ENCODE measurements around the gene GRIN2A. TPM values are rescaled to one million over a fixed set of nuclear protein-coding genes. Genes with fewer than 3 reads are reported as not detected.

The GRIN2A gene
- total RNA-seq, 1 donor from 2014 or later = 7.8 TPM

DNA sequence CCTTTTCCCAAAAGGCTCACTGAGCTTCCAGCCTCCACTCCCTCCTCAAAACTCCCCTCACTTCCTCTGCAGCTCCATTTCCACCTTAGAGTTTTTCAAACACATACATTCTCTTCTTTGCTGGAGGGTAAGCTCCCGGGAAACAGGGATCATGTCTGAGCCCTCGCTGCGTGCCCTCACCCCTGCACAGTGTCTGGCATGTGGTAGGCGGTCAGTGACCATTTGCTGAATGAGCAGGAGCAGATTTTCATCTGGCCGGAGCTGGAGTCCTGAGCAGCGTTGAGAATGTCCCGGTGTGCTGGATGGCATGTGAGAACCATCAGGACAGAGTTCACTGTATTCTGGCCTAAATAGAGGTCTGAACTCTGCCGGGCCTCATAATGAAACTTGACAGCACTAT is 274.5 kb downstream of the GRIN2A start:
- intact Hi-C loops (cut with DNase I) = no loop called here
- TF ChIP-seq, protein P1, sequence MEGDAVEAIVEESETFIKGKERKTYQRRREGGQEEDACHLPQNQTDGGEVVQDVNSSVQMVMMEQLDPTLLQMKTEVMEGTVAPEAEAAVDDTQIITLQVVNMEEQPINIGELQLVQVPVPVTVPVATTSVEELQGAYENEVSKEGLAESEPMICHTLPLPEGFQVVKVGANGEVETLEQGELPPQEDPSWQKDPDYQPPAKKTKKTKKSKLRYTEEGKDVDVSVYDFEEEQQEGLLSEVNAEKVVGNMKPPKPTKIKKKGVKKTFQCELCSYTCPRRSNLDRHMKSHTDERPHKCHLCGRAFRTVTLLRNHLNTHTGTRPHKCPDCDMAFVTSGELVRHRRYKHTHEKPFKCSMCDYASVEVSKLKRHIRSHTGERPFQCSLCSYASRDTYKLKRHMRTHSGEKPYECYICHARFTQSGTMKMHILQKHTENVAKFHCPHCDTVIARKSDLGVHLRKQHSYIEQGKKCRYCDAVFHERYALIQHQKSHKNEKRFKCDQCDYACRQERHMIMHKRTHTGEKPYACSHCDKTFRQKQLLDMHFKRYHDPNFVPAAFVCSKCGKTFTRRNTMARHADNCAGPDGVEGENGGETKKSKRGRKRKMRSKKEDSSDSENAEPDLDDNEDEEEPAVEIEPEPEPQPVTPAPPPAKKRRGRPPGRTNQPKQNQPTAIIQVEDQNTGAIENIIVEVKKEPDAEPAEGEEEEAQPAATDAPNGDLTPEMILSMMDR (IDR thresholded peaks at IDR 0.05) = no peak
- peaks cover 0 to 5% of the 10 kb centered on the region in 2 donors for H3K4me1 ChIP-seq
- no peak overlapping the region for H3K4me3 ChIP-seq
- H3K9me3 ChIP-seq = no peaks in the 10 kb centered on the region
- H3K27ac ChIP-seq = no peak overlapping the region
- no peaks in the 10 kb centered on the region for H3K27me3 ChIP-seq
- DNase-seq (ENCODE audit: low spot score in 2 of 2) = no peak
- H3K36me3 ChIP-seq = no peaks in the 10 kb centered on the region

DNA sequence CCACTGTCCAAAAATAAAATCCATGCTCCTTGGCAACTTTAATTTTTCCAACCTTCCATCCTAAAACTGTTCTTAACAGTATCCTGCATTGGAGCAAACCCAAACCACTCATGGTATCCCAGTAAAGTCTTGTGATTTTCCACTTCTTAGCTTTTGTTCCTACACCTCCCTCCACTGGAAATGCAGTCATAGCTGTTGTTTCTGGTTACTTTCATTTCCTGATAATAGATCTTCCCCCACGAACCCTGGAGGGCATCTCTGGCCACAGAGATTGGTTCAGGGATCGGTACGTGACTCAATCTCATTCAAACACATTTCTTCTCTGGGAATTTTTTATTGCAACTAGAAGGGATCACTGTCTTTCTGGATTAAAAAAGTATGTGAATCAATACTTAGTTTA is 276.0 kb downstream of the GRIN2A start:
- Histone ChIP-seq H3K36me3 (no peaks in the 10 kb centered on the region), H3K4me1 (peaks cover 0 to 4% of the 10 kb centered on the region in 2 donors), H3K27ac (no peak overlapping the region), H3K9me3 (no peaks in the 10 kb centered on the region), H3K4me3 (no peak overlapping the region), H3K27me3 (no peaks in the 10 kb centered on the region)
- DNase-seq (ENCODE audit: low spot score in 2 of 2) = no peak
- TF ChIP-seq, protein P1 (IDR thresholded peaks at IDR 0.05) = no peak
- intact Hi-C loops (cut with DNase I) = no loop called here

DNA sequence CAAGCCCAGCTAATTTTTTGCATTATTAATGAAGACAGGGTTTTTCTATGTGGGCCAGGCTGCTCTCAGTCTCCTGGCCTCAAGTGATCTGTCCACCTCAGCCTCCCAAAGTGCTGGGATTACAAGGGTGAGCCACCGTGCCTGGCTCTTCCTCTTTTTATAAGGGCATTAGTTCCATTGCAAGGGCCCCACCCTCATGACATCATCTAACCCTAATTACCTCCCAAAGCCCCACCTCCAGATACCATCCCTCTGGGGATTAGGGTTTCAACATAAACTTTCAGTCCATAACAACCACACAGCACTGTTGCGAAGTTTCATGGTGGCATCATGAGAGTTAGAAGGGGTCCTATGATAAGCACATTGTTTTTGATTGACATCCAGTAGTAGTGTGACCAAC is 277.7 kb downstream of the GRIN2A start:
- H3K4me3 ChIP-seq = no peak overlapping the region
- no peak overlapping the region for H3K27ac ChIP-seq
- no peak for DNase-seq (ENCODE audit: low spot score in 2 of 2)
- H3K9me3 ChIP-seq = no peaks in the 10 kb centered on the region
- intact Hi-C loops (cut with DNase I) = no loop called here
- H3K27me3 ChIP-seq = no peaks in the 10 kb centered on the region
- H3K4me1 ChIP-seq = peaks cover 0 to 4% of the 10 kb centered on the region in 2 donors
- H3K36me3 ChIP-seq = no peaks in the 10 kb centered on the region
- TF ChIP-seq, protein P1 (IDR thresholded peaks at IDR 0.05) = no peak

DNA sequence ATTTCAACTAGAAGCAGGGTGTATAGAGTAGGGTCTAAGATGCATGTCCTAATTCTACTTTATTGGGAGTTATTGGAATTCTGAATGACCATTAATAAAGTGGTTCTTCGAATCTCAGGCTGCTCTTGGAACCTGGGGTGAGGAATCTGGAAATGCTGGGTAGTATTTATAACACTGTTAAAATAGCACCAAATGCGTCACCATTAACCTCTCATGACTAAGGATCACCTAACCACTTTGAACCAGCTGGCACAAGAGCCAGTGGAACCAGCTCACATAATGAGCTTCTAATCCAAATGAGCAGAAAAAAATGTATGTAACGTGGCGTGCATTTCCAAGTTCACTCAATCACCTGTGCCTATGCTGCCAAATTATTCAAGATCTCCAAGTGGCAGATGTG is 281.7 kb downstream of the GRIN2A start:
- Histone ChIP-seq H3K36me3 (no peaks in the 10 kb centered on the region), H3K27me3 (no peaks in the 10 kb centered on the region), H3K4me3 (no peak overlapping the region), H3K9me3 (no peaks in the 10 kb centered on the region), H3K27ac (no peak overlapping the region), H3K4me1 (no peaks in the 10 kb centered on the region)
- TF ChIP-seq, protein P1 (IDR thresholded peaks at IDR 0.05) = no peak
- intact Hi-C loops (cut with DNase I) = no loop called here
- no peak for DNase-seq (ENCODE audit: low spot score in 2 of 2)

DNA sequence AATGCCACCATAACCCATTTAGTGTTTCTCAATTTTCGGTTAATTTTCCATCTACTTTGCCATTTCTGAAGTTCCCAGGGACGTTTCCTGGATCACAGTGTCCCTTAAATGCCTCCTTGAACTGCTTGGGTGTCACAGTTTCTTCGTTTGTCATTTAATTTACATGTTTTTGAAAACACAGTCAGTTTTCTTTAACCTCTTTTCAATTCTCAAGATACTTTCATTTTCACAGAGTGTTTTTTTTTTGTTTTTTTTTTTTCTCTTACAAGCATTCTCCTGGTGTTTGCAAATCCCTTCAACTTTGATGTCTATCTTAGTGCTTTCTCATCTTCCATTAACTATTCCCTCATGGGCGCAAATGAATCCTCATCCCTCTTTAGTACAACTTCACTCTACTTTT is 283.7 kb downstream of the GRIN2A start:
- intact Hi-C loops (cut with DNase I) = no loop called here
- no peaks in the 10 kb centered on the region for H3K9me3 ChIP-seq
- H3K4me1 ChIP-seq = no peaks in the 10 kb centered on the region
- DNase-seq (ENCODE audit: low spot score in 2 of 2) = no peak
- TF ChIP-seq, protein P1 (IDR thresholded peaks at IDR 0.05) = no peak
- H3K27ac ChIP-seq = no peak overlapping the region
- no peak overlapping the region for H3K4me3 ChIP-seq
- H3K27me3 ChIP-seq = no peaks in the 10 kb centered on the region
- no peaks in the 10 kb centered on the region for H3K36me3 ChIP-seq

DNA sequence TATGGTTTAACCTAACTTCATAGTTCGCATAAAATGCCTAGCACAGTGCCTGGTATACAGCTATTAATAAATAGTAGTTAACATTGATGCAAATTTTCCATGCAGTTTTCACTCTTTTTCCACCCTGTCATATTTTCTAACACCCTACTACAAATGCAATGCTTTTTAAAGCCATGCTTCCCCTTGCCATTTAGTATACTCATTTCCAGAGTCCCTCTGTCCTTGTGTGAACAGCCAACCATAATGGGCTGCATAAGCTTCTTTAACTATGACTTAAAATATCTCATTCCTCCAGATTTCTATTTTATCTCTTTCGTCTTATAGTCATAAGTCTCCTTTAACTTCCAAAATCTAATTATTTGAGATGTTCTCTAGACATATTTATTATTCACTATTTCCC is 284.1 kb downstream of the GRIN2A start:
- DNase-seq (ENCODE audit: low spot score in 2 of 2) = no peak
- Histone ChIP-seq H3K9me3 (no peaks in the 10 kb centered on the region), H3K36me3 (no peaks in the 10 kb centered on the region), H3K4me3 (no peak overlapping the region), H3K27me3 (no peaks in the 10 kb centered on the region), H3K27ac (no peak overlapping the region), H3K4me1 (no peaks in the 10 kb centered on the region)
- TF ChIP-seq, protein P1 (IDR thresholded peaks at IDR 0.05) = no peak
- intact Hi-C loops (cut with DNase I) = no loop called here
